Posterior cingulate gyrus (tissue), 11 donors: Measurements from ENCODE around the gene KRT82.
A peak's percentile ranks its signal among the peaks of the same experiment; 100 is the strongest.
"Not testable (repeated sequence)": the region's sequence is repeated elsewhere in the genome, so short reads cannot be mapped to it uniquely, and the experiment has no call there.

Experiments used
- DNase-seq, 10 donors: peaks; one replicate each; pipeline versions ENCODE4 v3.0.0 to v3.0.0-alpha.2; 2020 to 2021; ENCODE audit warnings: mixed read lengths in 3 of 10
- intact Hi-C: fragments of 100-400 bp; cut with DNase I; formaldehyde crosslinking; loops from one replicate; pipeline ENCODE4 v1.15.1; 2023

Gene KRT82

GRCh38 chr12:52350786-52351185 is 55.3 kb downstream of the KRT82 start:
- intact Hi-C loops, result no loop called here

GRCh38 chr12:52350021-52350620 is 56.0 kb downstream of the KRT82 start:
- peak in 1 of 10 donors; percentile 77 for DNase-seq

More at GRCh38 chr12:52350786-52351185, 55.3 kb downstream of the KRT82 start:
- no peak for DNase-seq

GRCh38 chr12:52349196-52349595 is 56.9 kb downstream of the KRT82 start:
- intact Hi-C loops, result no loop called here

More at GRCh38 chr12:52350021-52350620, 56.0 kb downstream of the KRT82 start:
- intact Hi-C loops, result no loop called here

GRCh38 chr12:52347551-52348510 is 58.3 kb downstream of the KRT82 start:
- intact Hi-C loops, result no loop called here
- DNase-seq, result no peak

More at GRCh38 chr12:52349196-52349595, 56.9 kb downstream of the KRT82 start:
- no peak for DNase-seq

GRCh38 chr12:52347016-52347415 is 59.1 kb downstream of the KRT82 start:
- intact Hi-C loops, result no loop called here
- peak in 1 of 10 donors; percentile 77 for DNase-seq

- intact Hi-C loops, result no loop called here
- DNase-seq, result peak in 2 of 10 donors; percentile 27 to 79
Measured at GRCh38 chr12:52346593-52346992, 59.5 kb downstream of the KRT82 start.

GRCh38 chr12:52345041-52345440 is 61.1 kb downstream of the KRT82 start:
- DNase-seq, intact Hi-C loops: not testable (repeated sequence)

GRCh38 chr12:52344111-52344510 is 62.0 kb downstream of the KRT82 start:
- no peak for DNase-seq
- intact Hi-C loops, result no loop called here
